HG03097 (cell line): ENCODE data around the gene TIMM8A.

Experiments
- ATAC-seq: cut with Tn5 transposase; IDR thresholded peaks from one replicate; pipeline ENCODE4 v1.9.1; 2021; ENCODE audit not compliant: unreplicated experiment, low FRiP score

The TIMM8A gene

GRCh38 chrX:101348452-101349192, at the start of gene TIMM8A:
Gene TIMM8A (minus strand): TSS chrX:101348742. CDS start chrX:101348664, 78 bp downstream.
- ATAC-seq: peak; percentile 96

GRCh38 chrX:101397779-101398178, 49.2 kb upstream of the TIMM8A start:
- no peak for ATAC-seq

- ATAC-seq: no peak
These were observed 47.2 kb upstream of the TIMM8A start for GRCh38 chrX:101395789-101396188.

- ATAC-seq: no peak
These were observed 45.8 kb upstream of the TIMM8A start for GRCh38 chrX:101394372-101394771.

- no peak for ATAC-seq
These were observed 45.2 kb upstream of the TIMM8A start for GRCh38 chrX:101393530-101394305.

GRCh38 chrX:101391831-101392230, 43.3 kb upstream of the TIMM8A start:
- no peak for ATAC-seq

- peak; percentile 85 for ATAC-seq
These were observed 42.4 kb upstream of the TIMM8A start, which contains the start of gene RPL36A for GRCh38 chrX:101390664-101391525. Gene RPL36A (plus strand): TSS chrX:101391011. CDS start chrX:101391044, 33 bp downstream.

GRCh38 chrX:101388604-101389003, 40.1 kb upstream of the TIMM8A start:
- ATAC-seq: no peak

- no peak for ATAC-seq
These were observed 38.0 kb upstream of the TIMM8A start for GRCh38 chrX:101386542-101386885.

- peak; percentile 52 for ATAC-seq
These were observed 37.4 kb upstream of the TIMM8A start, which contains the start of gene BTK for GRCh38 chrX:101385795-101386541. Gene BTK (minus strand): TSS chrX:101386191. CDS start chrX:101375284, 10,907 bp downstream.

- ATAC-seq: no peak
These were observed 36.6 kb upstream of the TIMM8A start for GRCh38 chrX:101385026-101385684.

GRCh38 chrX:101383679-101384205, 35.2 kb upstream of the TIMM8A start:
- peak; percentile 76 for ATAC-seq

GRCh38 chrX:101377547-101377946, 29.0 kb upstream of the TIMM8A start:
- no peak for ATAC-seq

- peak; percentile 65 for ATAC-seq
These were observed 22.5 kb upstream of the TIMM8A start for GRCh38 chrX:101370888-101371504.

- no peak for ATAC-seq
These were observed 21.1 kb upstream of the TIMM8A start for GRCh38 chrX:101369687-101370086.

- no peak for ATAC-seq
These were observed 20.3 kb upstream of the TIMM8A start for GRCh38 chrX:101368800-101369199.

- ATAC-seq: no peak
These were observed 16.8 kb upstream of the TIMM8A start for GRCh38 chrX:101365301-101365795.

GRCh38 chrX:101362757-101363156, 14.2 kb upstream of the TIMM8A start:
- no peak for ATAC-seq

- ATAC-seq: no peak
These were observed 13.6 kb upstream of the TIMM8A start for GRCh38 chrX:101362116-101362515.
